Gastroesophageal sphincter (tissue), 4 donors: ENCODE results near the gene MTHFD2L. TPM values are rescaled to one million over a fixed set of nuclear protein-coding genes. Genes with fewer than 3 reads are reported as not detected.

Experiments used
- ATAC-seq: fragments of 150-250 bp; one replicate; pipeline ENCODE4 v1.9.1; 2016; ENCODE audit warnings: mild to moderate bottlenecking, moderate library complexity
- H3K27ac ChIP-seq, 4 donors: fragments of 200-600 bp; sonication (generic) in 3 of 4; 1 replicate in 3 of 4; 2 replicates in 1 of 4; pipeline ENCODE4 v1.5.1; 2016 to 2019
- H3K27me3 ChIP-seq: fragments of 200-600 bp; sonication (generic); one replicate; pipeline ENCODE4 v1.5.1; 2019
- H3K36me3 ChIP-seq, 2 donors: fragments of 200-600 bp; sonication (generic); one replicate each; pipeline ENCODE4 v1.5.1; 2019; ENCODE audit warnings: control low read depth in 1 of 2
- H3K4me1 ChIP-seq, 3 donors: fragments of 200-600 bp; sonication (generic); 1 replicate in 2 of 3; 2 replicates in 1 of 3; pipeline ENCODE4 v1.5.1; 2016 to 2019; ENCODE audit warnings: control low read depth in 2 of 3
- H3K4me3 ChIP-seq, 2 donors: fragments of 200-600 bp; sonication (generic); one replicate each; pipeline ENCODE4 v1.5.1; 2019; ENCODE audit warnings: mild to moderate bottlenecking in 1 of 2, moderate library complexity in 1 of 2
- H3K9me3 ChIP-seq, 3 donors: fragments of 200-600 bp; sonication (generic); one replicate each; pipeline ENCODE4 v1.5.1; 2017 to 2019; ENCODE audit warnings: control low read depth in 2 of 3
- CTCF ChIP-seq, 4 experiments: fragments of 200-600 bp in 2 of 4; fragments of 450-650 bp in 2 of 4; sonication (generic) in 1 of 4; IDR thresholded peaks; one replicate each; pipeline ENCODE4 v1.5.1; 2017 to 2019; ENCODE audit warnings: antibody characterized with exemption in 4 of 4, mild to moderate bottlenecking in 2 of 4, moderate library complexity in 2 of 4
- EP300 ChIP-seq: sonication (generic); formaldehyde crosslinking; IDR thresholded peaks from one replicate; pipeline ENCODE4 v1.6.1; 2017; ENCODE audit warnings: antibody characterized with exemption, mild to moderate bottlenecking
- POLR2A ChIP-seq, 2 donors: fragments of 450-650 bp; IDR thresholded peaks; one replicate each; pipeline ENCODE4 v1.6.1; 2017; ENCODE audit warnings: antibody characterized with exemption in 2 of 2, mild to moderate bottlenecking in 2 of 2, moderate library complexity in 1 of 2
- POLR2AphosphoS5 ChIP-seq: sonication (generic); formaldehyde crosslinking; IDR thresholded peaks from one replicate; pipeline ENCODE4 v1.6.1; 2017; ENCODE audit warnings: antibody characterized with exemption
- WGBS, 2 donors: methylation state at CpG; one replicate each; pipeline ENCODE4 v1.1.5; 2018; ENCODE audit warnings: low coverage in 1 of 2; 5-methylcytosine and 5-hydroxymethylcytosine counted together
- total RNA-seq, 4 donors: library from RNA; depleted of rRNA; stranded (reverse); fragments of >200 nt; gene quantifications; one replicate each; pipeline ENCODE4 v1.1.0, GENCODE V29; 2016

MTHFD2L gene
- total RNA-seq, 4 donors from 2014 or later: 12.4 to 29.0 (median 23.4) TPM

GRCh38 chr4:74283614-74284013 lies 125.7 kb downstream of the MTHFD2L start:
- 44 to 86% methylated on average over 2 of the region's 2 CpGs for WGBS, 2 donors
- Histone ChIP-seq H3K27me3 (no peaks in the 10 kb centered on the region), H3K27ac (no peak overlapping the region), H3K36me3 (peaks cover 0 to 5% of the 10 kb centered on the region in 2 donors), H3K4me1 (no peaks in the 10 kb centered on the region), H3K4me3 (no peak overlapping the region), H3K9me3 (no peaks in the 10 kb centered on the region)
- ATAC-seq: no peak
- no peak for TF ChIP-seq CTCF (IDR thresholded peaks at IDR 0.05)
- TF ChIP-seq POLR2AphosphoS5: no peak
- no peak for TF ChIP-seq EP300
- no peak for TF ChIP-seq POLR2A (IDR thresholded peaks at IDR 0.05)

GRCh38 chr4:74284053-74284452 lies 126.1 kb downstream of the MTHFD2L start:
- Histone ChIP-seq H3K9me3 (no peaks in the 10 kb centered on the region), H3K4me1 (no peaks in the 10 kb centered on the region), H3K27ac (no peak overlapping the region), H3K36me3 (peaks cover 0 to 4% of the 10 kb centered on the region in 2 donors), H3K27me3 (no peaks in the 10 kb centered on the region), H3K4me3 (no peak overlapping the region)
- ATAC-seq: no peak
- TF ChIP-seq EP300 (no peak), CTCF (IDR thresholded peaks at IDR 0.05) (no peak), POLR2A (IDR thresholded peaks at IDR 0.05) (no peak), POLR2AphosphoS5 (no peak)
- 73% methylated on average over 3 of the region's 3 CpGs; no CpG with 5 or more reads in 1 of the 2 donors for WGBS, 2 donors

GRCh38 chr4:74287164-74287563 lies 129.2 kb downstream of the MTHFD2L start:
- peaks cover 0 to 4% of the 10 kb centered on the region in 2 donors for H3K36me3 ChIP-seq
- H3K4me1 ChIP-seq: no peaks in the 10 kb centered on the region
- no peak for ATAC-seq
- H3K9me3 ChIP-seq: no peaks in the 10 kb centered on the region
- no peaks in the 10 kb centered on the region for H3K27me3 ChIP-seq
- H3K27ac ChIP-seq: no peak overlapping the region
- TF ChIP-seq POLR2A (IDR thresholded peaks at IDR 0.05) (no peak), CTCF (IDR thresholded peaks at IDR 0.05) (no peak), EP300 (no peak), POLR2AphosphoS5 (no peak)
- no peak overlapping the region for H3K4me3 ChIP-seq
- 87% methylated on average over 1 of the region's 1 CpG; no CpG with 5 or more reads in 1 of the 2 donors for WGBS, 2 donors

- Histone ChIP-seq H3K27ac (no peak overlapping the region), H3K4me1 (no peaks in the 10 kb centered on the region), H3K27me3 (no peaks in the 10 kb centered on the region), H3K9me3 (no peaks in the 10 kb centered on the region), H3K36me3 (peaks cover 0 to 4% of the 10 kb centered on the region in 2 donors), H3K4me3 (no peak overlapping the region)
- TF ChIP-seq EP300: no peak
- TF ChIP-seq CTCF (IDR thresholded peaks at IDR 0.05): no peak
- no peak for TF ChIP-seq POLR2AphosphoS5
- no peak for TF ChIP-seq POLR2A (IDR thresholded peaks at IDR 0.05)
- ATAC-seq: no peak
Observed at GRCh38 chr4:74287791-74288190, 129.9 kb downstream of the MTHFD2L start.

- Histone ChIP-seq H3K27ac (no peak overlapping the region), H3K36me3 (no peaks in the 10 kb centered on the region), H3K9me3 (no peaks in the 10 kb centered on the region), H3K4me3 (no peak overlapping the region), H3K4me1 (no peaks in the 10 kb centered on the region), H3K27me3 (no peaks in the 10 kb centered on the region)
- TF ChIP-seq EP300: no peak
- no peak for TF ChIP-seq CTCF (IDR thresholded peaks at IDR 0.05)
- TF ChIP-seq POLR2AphosphoS5: no peak
- TF ChIP-seq POLR2A (IDR thresholded peaks at IDR 0.05): no peak
- 89% methylated on average over 1 of the region's 1 CpG for WGBS, 2 donors
- ATAC-seq: no peak
Observed at GRCh38 chr4:74291471-74291870, 133.6 kb downstream of the MTHFD2L start.
